ENCODE measurements around the gene INTS1. TPM values are rescaled to one million over a fixed set of nuclear protein-coding genes. Genes with fewer than 3 reads are reported as not detected.
A peak's percentile ranks its signal among the peaks of the same experiment; 100 is the strongest.

Gene INTS1
- total and polyA plus RNA-seq, 3 experiments from 2014 or later = 26.1 to 111 (median 96.6) TPM

GRCh38 chr7:1509226-1509625 is 5.0 kb upstream of the INTS1 start:
- Mint-ChIP-seq H3K27ac (no peak overlapping the region), H3K4me3 (no peak overlapping the region), H3K4me1 (peaks cover 6 to 28% (median 8%) of the 10 kb centered on the region in 3 donors), H3K36me3 (peaks cover 0 to under 1% (median 0%) of the 10 kb centered on the region in 3 donors), H3K27me3 (peaks cover 5 to 23% of the 10 kb centered on the region in 2 donors), H3K9me3 (no peaks in the 10 kb centered on the region)
- peaks cover 34% of the 10 kb centered on the region for H3K4me1 ChIP-seq (ENCODE audit: insufficient read depth, low read length)
- no peaks in the 10 kb centered on the region for H3K9me3 ChIP-seq (ENCODE audit: low read length)
- no peak for DNase-seq
- CTCF ChIA-PET = interaction anchor here (1.0 kb wide), 1 partner anchor 9 kb away, joined by 3 read pairs; no protein-coding TSS in a partner anchor
- H3K27ac ChIP-seq (ENCODE audit: low read depth, low read length) = no peak overlapping the region
- H3K4me3 ChIP-seq (ENCODE audit: low read length) = no peak overlapping the region
- H3K36me3 ChIP-seq (ENCODE audit: insufficient read depth, low read length) = no peaks in the 10 kb centered on the region
- no peaks in the 10 kb centered on the region for H3K27me3 ChIP-seq (ENCODE audit: insufficient read depth, low read length, poor library complexity, severe bottlenecking)
- POLR2A ChIA-PET = no interaction called here

DNA sequence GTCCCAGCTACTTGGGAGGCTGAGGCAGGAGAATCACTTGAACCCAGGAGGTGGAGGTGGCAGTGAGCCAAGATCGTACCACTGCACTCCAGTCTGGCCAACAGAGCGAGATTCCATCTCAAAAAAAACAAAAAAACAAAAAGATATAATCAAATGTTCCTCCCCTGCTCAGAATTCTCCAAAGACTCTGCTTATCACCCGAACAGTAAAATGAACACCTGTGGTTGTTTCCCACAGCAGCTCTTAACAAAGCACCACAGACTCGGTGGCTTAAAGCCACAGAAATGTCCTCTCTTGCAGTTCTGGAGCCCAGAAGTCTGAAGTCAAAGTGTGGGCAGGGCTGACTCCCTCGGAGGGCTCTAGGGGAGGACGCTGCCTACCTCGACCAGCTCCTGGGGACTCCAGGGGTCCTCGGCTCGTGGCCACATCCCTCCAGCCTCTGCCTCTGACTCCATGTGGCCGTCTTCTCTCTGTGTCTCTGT is 4.1 kb upstream of the INTS1 start:
- Histone ChIP-seq H3K36me3 (ENCODE audit: insufficient read depth, low read length) (no peaks in the 10 kb centered on the region), H3K9me3 (ENCODE audit: low read length) (no peaks in the 10 kb centered on the region), H3K27me3 (ENCODE audit: insufficient read depth, low read length, poor library complexity, severe bottlenecking) (no peaks in the 10 kb centered on the region), H3K4me3 (ENCODE audit: low read length) (no peak overlapping the region), H3K27ac (ENCODE audit: low read depth, low read length) (no peak overlapping the region), H3K4me1 (ENCODE audit: insufficient read depth, low read length) (peaks cover 35% of the 10 kb centered on the region)
- Mint-ChIP-seq H3K4me3 (peak overlapping the region in 1 of 7 donors; percentile 4), H3K4me1 (peaks cover 6 to 31% (median 7%) of the 10 kb centered on the region in 3 donors), H3K27me3 (peaks cover 5 to 23% of the 10 kb centered on the region in 2 donors), H3K36me3 (peaks cover 0 to 2% (median 0%) of the 10 kb centered on the region in 3 donors), H3K27ac (peak overlapping the region in 2 of 8 donors; percentile 27 to 66), H3K9me3 (no peaks in the 10 kb centered on the region)
- DNase-seq = no peak
- CTCF ChIA-PET = no interaction called here
- POLR2A ChIA-PET = no interaction called here

DNA sequence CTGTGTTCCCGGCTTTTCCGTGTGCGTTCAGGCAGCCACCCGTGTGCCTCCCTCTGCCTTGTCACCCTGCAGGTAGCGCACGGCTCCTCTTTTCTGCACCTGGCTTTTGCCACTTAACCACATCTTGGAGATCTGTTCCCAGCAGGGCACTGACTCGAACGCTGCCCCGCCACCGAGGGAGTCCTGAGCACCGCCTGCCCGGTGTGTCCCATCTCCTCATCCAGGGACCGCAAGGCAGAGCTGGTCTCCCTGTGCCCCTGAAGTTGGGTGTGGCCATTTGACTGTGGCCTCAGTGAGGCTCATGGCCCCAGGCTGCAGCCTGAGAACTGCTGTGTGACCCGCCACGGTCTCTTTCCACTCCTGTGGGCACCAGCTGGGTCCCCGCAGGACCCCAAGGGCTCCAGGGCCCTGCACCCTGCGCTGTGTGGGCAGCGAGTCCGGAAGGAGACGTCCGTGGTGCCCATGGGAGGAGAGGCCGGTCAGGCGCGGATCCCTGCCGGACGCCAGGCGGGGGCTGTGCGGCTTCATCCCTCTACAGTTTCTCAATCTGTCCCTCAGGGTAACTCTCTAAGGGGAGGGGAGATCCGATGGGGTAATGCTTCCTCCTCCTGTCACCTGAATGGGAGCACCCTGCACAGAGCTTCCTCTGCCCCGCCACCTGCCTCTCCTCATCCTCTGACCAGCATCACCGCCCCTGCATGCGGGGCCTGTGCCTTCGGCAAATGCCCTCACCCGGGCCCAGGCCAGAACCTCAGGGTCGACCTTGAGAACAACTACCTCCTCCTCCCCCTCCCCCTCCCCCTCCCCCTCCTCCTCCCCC is 1.8 kb upstream of the INTS1 start:
- DNase-seq = no peak
- Mint-ChIP-seq H3K4me3 (peak overlapping the region in 6 of 7 donors; percentile 37 to 88 (median 63)), H3K9me3 (no peaks in the 10 kb centered on the region), H3K4me1 (peaks cover 16 to 39% (median 18%) of the 10 kb centered on the region in 3 donors), H3K36me3 (peaks cover 0 to 20% (median 0%) of the 10 kb centered on the region in 3 donors), H3K27me3 (peaks cover 5 to 17% of the 10 kb centered on the region in 2 donors), H3K27ac (peak overlapping the region in 1 of 8 donors; percentile 66)
- ChIA-PET POLR2A (no interaction called here), CTCF (interaction anchor here (1.3 to 1.6 kb wide), 3 partner anchors 8 to 32 kb away, joined by 3 to 4 read pairs (median 4); no protein-coding TSS in a partner anchor)
- Histone ChIP-seq H3K9me3 (ENCODE audit: low read length) (no peaks in the 10 kb centered on the region), H3K36me3 (ENCODE audit: insufficient read depth, low read length) (peaks cover 6% of the 10 kb centered on the region), H3K27me3 (ENCODE audit: insufficient read depth, low read length, poor library complexity, severe bottlenecking) (no peaks in the 10 kb centered on the region), H3K27ac (ENCODE audit: low read depth, low read length) (no peak overlapping the region), H3K4me3 (ENCODE audit: low read length) (no peak overlapping the region), H3K4me1 (ENCODE audit: insufficient read depth, low read length) (peaks cover 31% of the 10 kb centered on the region)

GRCh38 chr7:1503390-1503789 is 799 bp downstream of the INTS1 start:
- ChIA-PET CTCF (no interaction called here), POLR2A (no interaction called here)
- Mint-ChIP-seq H3K27me3 (peaks cover 5 to 11% of the 10 kb centered on the region in 2 donors), H3K9me3 (no peaks in the 10 kb centered on the region), H3K36me3 (peaks cover 0 to 34% (median 4%) of the 10 kb centered on the region in 3 donors), H3K27ac (peak overlapping the region in 6 of 8 donors; percentile 47 to 86 (median 66)), H3K4me1 (peaks cover 16 to 46% (median 18%) of the 10 kb centered on the region in 3 donors), H3K4me3 (peak overlapping the region; percentile 75 to 91 (median 86))
- peaks cover 6% of the 10 kb centered on the region for H3K36me3 ChIP-seq (ENCODE audit: insufficient read depth, low read length)
- no peak for DNase-seq
- H3K9me3 ChIP-seq (ENCODE audit: low read length) = no peaks in the 10 kb centered on the region
- peak overlapping the region; percentile 61 for H3K27ac ChIP-seq (ENCODE audit: low read depth, low read length)
- peak overlapping the region; percentile 79 for H3K4me3 ChIP-seq (ENCODE audit: low read length)
- peaks cover 31% of the 10 kb centered on the region for H3K4me1 ChIP-seq (ENCODE audit: insufficient read depth, low read length)
- no peaks in the 10 kb centered on the region for H3K27me3 ChIP-seq (ENCODE audit: insufficient read depth, low read length, poor library complexity, severe bottlenecking)

DNA sequence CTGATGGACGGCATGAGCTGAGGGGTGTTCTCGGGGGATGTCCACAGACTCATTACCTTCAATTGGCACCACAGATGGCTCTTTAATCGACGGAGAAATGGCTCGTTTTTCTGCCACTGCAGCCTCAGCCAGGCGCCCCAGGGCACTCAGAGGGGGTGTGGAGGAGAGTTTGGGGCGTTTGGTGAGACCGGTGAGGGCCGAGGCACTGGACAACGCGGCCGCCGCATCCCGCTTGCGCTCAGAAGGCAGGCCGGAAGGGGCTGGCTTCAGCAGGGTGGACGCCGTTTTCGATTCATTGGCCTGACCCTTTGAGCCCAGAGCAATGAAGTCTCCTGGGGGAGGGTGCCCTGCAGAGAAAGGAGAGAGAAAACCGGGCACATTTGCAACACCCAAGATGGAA is 1.3 kb downstream of the INTS1 start:
- Histone ChIP-seq H3K36me3 (ENCODE audit: insufficient read depth, low read length) (peaks cover 6% of the 10 kb centered on the region), H3K4me3 (ENCODE audit: low read length) (peak overlapping the region; percentile 79), H3K4me1 (ENCODE audit: insufficient read depth, low read length) (peaks cover 31% of the 10 kb centered on the region), H3K9me3 (ENCODE audit: low read length) (no peaks in the 10 kb centered on the region), H3K27ac (ENCODE audit: low read depth, low read length) (no peak overlapping the region), H3K27me3 (ENCODE audit: insufficient read depth, low read length, poor library complexity, severe bottlenecking) (no peaks in the 10 kb centered on the region)
- peaks cover 0 to 39% (median 4%) of the 10 kb centered on the region in 3 donors for H3K36me3 Mint-ChIP-seq
- CTCF ChIA-PET = no interaction called here
- peaks cover 16 to 44% (median 18%) of the 10 kb centered on the region in 3 donors for H3K4me1 Mint-ChIP-seq
- H3K4me3 Mint-ChIP-seq = peak overlapping the region; percentile 75 to 91 (median 86)
- POLR2A ChIA-PET = no interaction called here
- H3K9me3 Mint-ChIP-seq = no peaks in the 10 kb centered on the region
- peak overlapping the region in 7 of 8 donors; percentile 47 to 89 (median 67) for H3K27ac Mint-ChIP-seq
- peaks cover 4 to 8% of the 10 kb centered on the region in 2 donors for H3K27me3 Mint-ChIP-seq
- no peak for DNase-seq

GRCh38 chr7:1501487-1502270 is 2.5 kb downstream of the INTS1 start:
- H3K27ac Mint-ChIP-seq = peak overlapping the region in 5 of 8 donors; percentile 35 to 88 (median 60)
- H3K4me3 Mint-ChIP-seq = peak overlapping the region; percentile 75 to 91 (median 86)
- DNase-seq = no peak
- POLR2A ChIA-PET = no interaction called here
- no peak overlapping the region for H3K4me3 ChIP-seq (ENCODE audit: low read length)
- peaks cover 0 to 49% (median 4%) of the 10 kb centered on the region in 3 donors for H3K36me3 Mint-ChIP-seq
- peaks cover 28% of the 10 kb centered on the region for H3K4me1 ChIP-seq (ENCODE audit: insufficient read depth, low read length)
- CTCF ChIA-PET = no interaction called here
- no peaks in the 10 kb centered on the region for H3K9me3 Mint-ChIP-seq
- no peaks in the 10 kb centered on the region for H3K9me3 ChIP-seq (ENCODE audit: low read length)
- peaks cover 6% of the 10 kb centered on the region for H3K36me3 ChIP-seq (ENCODE audit: insufficient read depth, low read length)
- no peaks in the 10 kb centered on the region for H3K27me3 ChIP-seq (ENCODE audit: insufficient read depth, low read length, poor library complexity, severe bottlenecking)
- peaks cover 16 to 40% (median 18%) of the 10 kb centered on the region in 3 donors for H3K4me1 Mint-ChIP-seq
- peaks cover 0 to 1% of the 10 kb centered on the region in 2 donors for H3K27me3 Mint-ChIP-seq
- H3K27ac ChIP-seq (ENCODE audit: low read depth, low read length) = no peak overlapping the region

DNA sequence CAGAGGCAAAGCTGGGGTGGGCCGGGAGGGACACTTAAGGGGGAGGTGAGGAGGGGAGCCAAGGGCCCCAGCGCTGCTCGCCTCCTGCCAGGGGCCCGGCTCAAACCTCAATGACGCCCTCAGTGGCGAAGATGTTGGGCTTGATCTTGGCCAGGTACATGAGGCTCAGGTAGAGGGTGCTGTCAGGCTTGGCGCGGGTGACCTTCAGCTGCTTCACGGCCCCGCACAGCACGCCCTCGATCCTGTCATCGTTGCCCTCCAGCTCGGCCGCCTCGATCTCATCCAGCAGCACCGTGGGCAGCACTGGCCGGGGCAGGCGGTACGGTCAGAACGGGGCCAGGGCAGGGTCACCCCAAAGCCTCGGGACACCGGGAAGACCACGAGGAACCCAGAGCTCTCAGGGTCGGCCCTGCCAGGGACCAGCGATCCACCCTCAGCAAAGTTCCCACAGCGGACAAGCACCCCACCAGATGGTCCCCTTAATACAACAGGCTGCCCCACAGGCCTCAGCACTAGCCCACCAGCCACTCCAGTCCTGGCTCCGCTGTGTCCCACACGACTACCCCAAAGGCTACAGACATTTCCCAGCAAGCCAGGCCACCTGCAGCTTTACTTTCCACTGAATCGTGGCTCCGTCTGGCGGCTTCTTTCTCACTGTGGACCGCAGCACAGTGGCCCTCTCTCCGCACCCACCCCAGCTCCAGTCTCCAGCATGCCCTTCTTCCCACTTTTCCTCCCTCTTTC is 4.0 kb downstream of the INTS1 start:
- Histone ChIP-seq H3K27ac (ENCODE audit: low read depth, low read length) (no peak overlapping the region), H3K27me3 (ENCODE audit: insufficient read depth, low read length, poor library complexity, severe bottlenecking) (no peaks in the 10 kb centered on the region), H3K36me3 (ENCODE audit: insufficient read depth, low read length) (peaks cover 6% of the 10 kb centered on the region), H3K4me1 (ENCODE audit: insufficient read depth, low read length) (peaks cover 18% of the 10 kb centered on the region), H3K9me3 (ENCODE audit: low read length) (no peaks in the 10 kb centered on the region), H3K4me3 (ENCODE audit: low read length) (no peak overlapping the region)
- ChIA-PET CTCF (no interaction called here), POLR2A (no interaction called here)
- peaks cover 0 to 2% of the 10 kb centered on the region in 2 donors for H3K27me3 Mint-ChIP-seq
- no peak for DNase-seq
- peaks cover 0 to 59% (median 4%) of the 10 kb centered on the region in 3 donors for H3K36me3 Mint-ChIP-seq
- H3K27ac Mint-ChIP-seq = no peak overlapping the region
- H3K9me3 Mint-ChIP-seq = no peaks in the 10 kb centered on the region
- H3K4me3 Mint-ChIP-seq = peak overlapping the region in 3 of 7 donors; percentile 16 to 40 (median 37)
- peaks cover 16 to 40% (median 16%) of the 10 kb centered on the region in 3 donors for H3K4me1 Mint-ChIP-seq
